ENCODE data around the gene ZSCAN31. TPM values are rescaled to one million over a fixed set of nuclear protein-coding genes. Genes with fewer than 3 reads are reported as not detected.

ZSCAN31 gene
- total and polyA plus RNA-seq, 2 donors (not counting 3 experiments of a cell fraction or from before 2014, with no cell fraction given): 12.9 to 23.0 TPM

- FAIRE-seq: no peak
Observed at GRCh38 chr6:28282926-28283325, 53.0 kb downstream of the ZSCAN31 start.

More at GRCh38 chr6:28282926-28283325, 53.0 kb downstream of the ZSCAN31 start:
- H3K27me3 ChIP-seq (ENCODE audit: control insufficient read depth in 2 of 2, insufficient read depth in 2 of 2, low read length in 2 of 2): no peaks in the 10 kb centered on the region
- POLR2A ChIA-PET: interaction anchor here (0.6 to 2.1 kb wide), 3 partner anchors 52 to 100 kb away, joined by 3 to 7 read pairs (median 3); no protein-coding TSS in a partner anchor
- TF ChIP-seq JUN (IDR thresholded peaks at IDR 0.05; ENCODE audit: borderline replicate concordance, insufficient read depth, insufficient read length, low read depth) (no peak), FOS (IDR thresholded peaks at IDR 0.05; ENCODE audit: borderline replicate concordance, insufficient read depth, low read length) (no peak), MYC (IDR thresholded peaks at IDR 0.05; ENCODE audit: low read depth, low read length) (no peak), POLR2A (IDR thresholded peaks at IDR 0.05; ENCODE audit: low read depth, low read length) (no peak), EZH2 (IDR thresholded peaks at IDR 0.05; ENCODE audit: borderline replicate concordance, low read depth, low read length, severe bottlenecking) (no peak), MAX (IDR thresholded peaks at IDR 0.05; ENCODE audit: insufficient read depth, insufficient read length) (no peak), GATA2 (IDR thresholded peaks at IDR 0.05; ENCODE audit: insufficient read depth, insufficient read length, low read depth, low read length) (no peak), CTCF (IDR thresholded peaks at IDR 0.05; ENCODE audit: extremely low read depth in 1 of 2, insufficient read depth in 1 of 2, low read depth in 1 of 2, low read length in 2 of 2) (no peak), POLR2AphosphoS5 (IDR thresholded peaks at IDR 0.05; ENCODE audit: insufficient read depth, low read depth, low read length) (no peak)
- dilution Hi-C loops (cut with MboI; ENCODE audit: extremely low pct_ligation_motif_present, low sequenced_read_pairs): no loop called here
- H2AFZ ChIP-seq (ENCODE audit: low read depth, low read length): no peak overlapping the region
- H3K4me3 ChIP-seq (replicated peaks in 1 of 3; ENCODE audit: insufficient read depth in 1 of 3, low read depth in 1 of 3, low read length in 3 of 3): no peak overlapping the region
- peaks cover 7 to 8% of the 10 kb centered on the region in 2 experiments for H3K36me3 ChIP-seq (ENCODE audit: control insufficient read depth in 2 of 2, extremely low read depth in 1 of 2, insufficient read depth in 2 of 2, low read length in 2 of 2)
- H3K9me3 ChIP-seq (replicated peaks; ENCODE audit: control insufficient read depth, insufficient read depth, low read length): no peaks in the 10 kb centered on the region
- H3K4me2 ChIP-seq (ENCODE audit: insufficient read depth, low read length): no peak overlapping the region
- no peak overlapping the region for H3K27ac ChIP-seq (ENCODE audit: insufficient read depth, low read depth, low read length)
- BruUV-seq (replicated peaks): no TSS peak
- DNase-seq (ENCODE audit: low read depth, low spot score): no peak
- no peaks in the 10 kb centered on the region for H4K20me1 ChIP-seq (replicated peaks; ENCODE audit: control insufficient read depth, extremely low read depth, insufficient read depth, low read length)
- no peak overlapping the region for H3K9ac ChIP-seq (replicated peaks; ENCODE audit: extremely low read depth, insufficient read depth, low read length)
- CTCF ChIA-PET: interaction anchor here (0.6 kb wide), 1 partner anchor 48 kb away, joined by 3 read pairs; no protein-coding TSS in a partner anchor
- intact Hi-C loops (cut with micrococcal nuclease): loop anchor here (5.0 to 10.0 kb wide), 3 partner anchors 54 to 402 kb away; partner anchors contain the start of genes ZNF165 and ZSCAN31
- no peaks in the 10 kb centered on the region for H3K9me1 ChIP-seq (replicated peaks; ENCODE audit: control insufficient read depth, extremely low read depth, insufficient read depth, low read length)
- H3K79me2 ChIP-seq (ENCODE audit: control insufficient read depth, insufficient read depth, low read length): peaks cover 16% of the 10 kb centered on the region
- peaks cover 7% of the 10 kb centered on the region for H3K4me1 ChIP-seq (ENCODE audit: control insufficient read depth, extremely low read depth, insufficient read depth, low read length)
